Ovary (tissue), 3 donors: Measurements from ENCODE around the gene NFE2L2.

Source experiments
- CTCF ChIP-seq, 3 donors: fragments of 450-650 bp in 2 of 3; fragments of 200-600 bp in 1 of 3; IDR thresholded peaks; one replicate each; pipeline versions ENCODE4 v1.5.1 to v1.8.0; 2016 to 2022; ENCODE audit warnings: antibody characterized with exemption in 3 of 3, mild to moderate bottlenecking in 1 of 3
- EP300 ChIP-seq: sonication (generic); formaldehyde crosslinking; IDR thresholded peaks from one replicate; pipeline ENCODE4 v1.6.1; 2017; ENCODE audit warnings: antibody characterized with exemption
- POLR2A ChIP-seq: fragments of 450-650 bp; IDR thresholded peaks from one replicate; pipeline ENCODE4 v1.6.1; 2017; ENCODE audit warnings: antibody characterized with exemption, mild to moderate bottlenecking, moderate library complexity
- donor health status: DM: no; HTN: no; CAD: no.

GRCh38 chr2:177243476-177243875, 21.1 kb downstream of the NFE2L2 start:
- no peak for TF ChIP-seq POLR2A
- no peak for TF ChIP-seq CTCF (IDR thresholded peaks at IDR 0.05)
- no peak for TF ChIP-seq EP300
